ENCODE measurements around the gene SLC5A10. TPM values are rescaled to one million over a fixed set of nuclear protein-coding genes. Genes with fewer than 3 reads are reported as not detected.
"Not testable (repeated sequence)": the region's sequence is repeated elsewhere in the genome, so short reads cannot be mapped to it uniquely, and the experiment has no call there.

Gene SLC5A10
- polyA plus RNA-seq, 1 donor, result 0.58 TPM

DNA sequence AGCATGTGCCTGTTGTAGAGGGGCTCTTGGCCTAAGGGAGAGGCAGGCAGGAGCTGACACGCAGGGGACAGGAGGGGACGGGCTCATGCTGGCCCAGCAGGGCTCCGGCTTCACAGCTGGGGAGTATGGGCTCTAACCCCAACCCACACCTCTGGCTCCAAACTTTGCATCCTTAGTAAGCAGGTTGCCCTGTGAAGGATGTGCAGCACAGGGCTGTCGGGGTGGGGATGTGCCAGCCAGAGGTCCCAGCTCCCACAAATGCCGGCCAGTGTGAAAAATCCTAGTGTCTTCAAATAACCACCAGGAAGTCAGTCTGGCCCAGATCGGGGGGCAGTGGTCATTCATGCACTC, 66.6 kb downstream of the SLC5A10 start:
- no peak for DNase-seq

DNA sequence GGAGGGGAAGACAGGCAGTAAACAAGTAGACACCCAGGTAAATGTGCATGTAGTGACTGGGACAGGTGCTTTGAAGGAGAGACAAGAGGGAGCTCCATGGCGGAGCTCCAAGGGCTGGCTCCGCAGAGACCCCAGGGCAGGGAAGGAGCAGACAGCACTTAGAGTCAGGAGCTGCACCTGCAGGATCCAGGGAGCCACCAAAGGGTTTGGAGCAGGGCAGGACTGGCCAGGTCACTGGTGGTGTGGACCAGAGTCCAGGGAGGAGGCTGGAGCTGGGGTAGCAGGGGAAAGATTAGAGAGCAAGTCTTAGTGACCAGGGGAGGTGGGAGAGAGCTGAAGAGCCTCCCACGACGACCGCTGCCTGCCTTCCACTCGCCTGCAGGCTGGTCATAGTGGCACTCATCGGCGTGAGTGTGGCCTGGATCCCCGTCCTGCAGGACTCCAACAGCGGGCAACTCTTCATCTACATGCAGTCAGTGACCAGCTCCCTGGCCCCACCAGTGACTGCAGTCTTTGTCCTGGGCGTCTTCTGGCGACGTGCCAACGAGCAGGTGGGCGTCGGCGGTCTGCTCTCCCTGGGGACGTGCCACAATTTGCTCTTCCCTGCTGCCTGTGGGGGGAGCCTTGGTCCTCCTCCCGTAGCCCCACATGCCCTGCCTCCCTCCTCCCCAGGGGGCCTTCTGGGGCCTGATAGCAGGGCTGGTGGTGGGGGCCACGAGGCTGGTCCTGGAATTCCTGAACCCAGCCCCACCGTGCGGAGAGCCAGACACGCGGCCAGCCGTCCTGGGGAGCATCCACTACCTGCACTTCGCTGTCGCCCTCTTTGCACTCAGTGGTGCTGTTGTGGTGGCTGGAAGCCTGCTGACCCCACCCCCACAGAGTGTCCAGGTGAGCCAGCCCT, 67.3 kb downstream of the SLC5A10 start:
- no peak for DNase-seq

DNA sequence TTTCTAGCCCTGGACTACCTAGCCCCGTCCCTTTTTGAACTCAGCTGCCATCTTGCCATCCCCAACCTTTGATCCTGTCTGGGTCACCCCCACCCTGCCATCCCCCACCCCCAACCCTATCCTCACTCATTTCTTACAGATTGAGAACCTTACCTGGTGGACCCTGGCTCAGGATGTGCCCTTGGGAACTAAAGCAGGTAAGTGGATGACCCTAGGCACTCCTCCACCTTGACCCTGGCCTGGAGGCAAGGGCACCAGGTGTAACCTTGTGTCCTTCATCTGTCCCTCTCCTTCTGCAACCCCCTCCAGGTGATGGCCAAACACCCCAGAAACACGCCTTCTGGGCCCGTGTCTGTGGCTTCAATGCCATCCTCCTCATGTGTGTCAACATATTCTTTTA, 68.1 kb downstream of the SLC5A10 start:
- DNase-seq, result no peak

DNA sequence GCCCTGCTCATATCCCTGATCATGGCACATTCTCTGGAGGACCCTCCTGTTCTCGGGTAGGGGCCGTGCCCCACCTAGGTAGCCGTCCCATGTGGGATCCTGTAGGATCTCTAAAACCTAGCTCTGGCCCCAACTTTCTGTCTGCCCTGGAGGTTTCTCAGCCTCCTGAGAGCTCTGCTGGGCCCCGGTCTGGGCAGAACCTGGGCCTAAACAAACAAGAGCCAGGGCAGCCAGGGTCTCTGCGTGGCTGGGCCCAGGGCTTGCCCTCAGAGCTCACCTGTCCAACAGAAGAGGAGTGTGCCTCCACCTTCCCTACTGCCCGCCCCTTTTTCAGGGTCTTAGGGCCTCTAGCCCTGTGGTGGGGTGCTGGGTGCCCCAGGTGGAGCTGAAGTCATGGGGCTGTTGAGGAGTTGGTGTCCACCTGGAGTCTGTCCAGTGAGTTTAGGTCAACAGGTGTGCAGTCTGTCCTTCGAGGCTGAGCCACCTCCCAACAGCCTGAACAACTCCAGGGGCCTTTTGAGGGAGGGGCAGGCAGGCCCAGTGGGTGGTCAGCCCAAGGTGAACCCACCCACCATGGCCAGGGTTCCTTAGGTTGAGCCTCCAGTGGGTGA, 69.2 kb downstream of the SLC5A10 start:
- not testable (repeated sequence) for DNase-seq

DNA sequence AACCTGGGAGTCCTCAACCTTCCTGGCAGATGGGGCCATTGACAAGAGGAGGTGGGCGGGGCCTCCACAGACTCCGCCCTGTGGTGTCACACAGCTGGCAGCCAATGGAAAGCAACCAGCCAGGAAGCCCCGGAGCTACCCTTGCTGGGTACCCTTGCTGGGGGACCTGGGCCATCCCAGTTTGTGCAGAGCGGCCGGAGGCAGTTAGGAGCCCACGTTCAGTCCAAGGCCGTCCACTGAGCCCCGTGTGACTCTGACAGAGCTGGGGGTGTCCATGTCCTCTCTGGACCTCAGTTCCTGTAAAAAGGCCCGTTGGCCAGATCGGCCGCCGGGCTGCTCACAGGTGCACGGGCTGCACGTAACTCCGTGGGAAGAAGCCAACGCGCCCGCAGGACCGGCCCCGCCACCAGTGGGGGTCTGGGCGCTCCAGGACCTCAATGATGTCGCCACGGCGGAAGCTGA, 69.7 kb downstream of the SLC5A10 start:
- DNase-seq, result no peak

DNA sequence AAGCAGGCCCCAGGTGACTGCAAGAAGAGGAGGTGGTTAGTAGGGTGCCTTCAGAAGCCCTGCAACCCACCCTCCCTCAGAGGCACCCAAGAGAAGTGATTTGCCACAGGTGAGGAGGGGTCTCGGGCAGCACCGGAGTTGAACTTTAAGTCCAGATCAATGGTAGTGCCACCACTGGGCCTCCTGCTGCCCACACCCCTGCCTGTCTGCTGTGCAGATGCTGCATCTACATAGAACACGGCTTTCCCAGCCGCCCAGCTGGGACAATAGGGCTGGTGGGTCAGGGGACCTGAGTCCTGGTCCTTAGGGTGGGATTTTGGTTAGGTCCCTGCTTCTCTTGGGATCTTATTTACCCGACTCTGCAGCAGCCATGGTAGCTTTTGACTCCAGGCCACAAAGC, 70.2 kb downstream of the SLC5A10 start:
- no peak for DNase-seq

DNA sequence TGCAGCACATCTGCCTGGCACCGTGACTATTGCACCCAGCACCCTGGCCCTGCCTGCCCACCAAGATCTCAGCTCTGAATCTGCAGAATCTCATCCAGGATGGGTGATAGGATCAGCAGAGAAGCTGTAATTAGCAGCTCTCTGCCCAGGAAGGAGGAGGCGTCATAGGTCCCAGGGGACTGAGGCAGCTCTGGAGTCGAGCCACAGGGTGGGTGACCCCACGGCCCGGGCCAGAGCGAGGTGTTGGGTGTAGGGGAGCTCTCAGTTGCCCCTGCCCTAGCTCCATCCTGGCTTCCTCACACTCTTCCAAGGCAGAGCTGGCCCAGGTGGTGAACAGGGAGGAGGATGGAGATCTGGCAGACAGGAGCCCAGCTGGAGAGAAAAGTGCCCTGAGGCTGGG, 70.8 kb downstream of the SLC5A10 start:
- no peak for DNase-seq

DNA sequence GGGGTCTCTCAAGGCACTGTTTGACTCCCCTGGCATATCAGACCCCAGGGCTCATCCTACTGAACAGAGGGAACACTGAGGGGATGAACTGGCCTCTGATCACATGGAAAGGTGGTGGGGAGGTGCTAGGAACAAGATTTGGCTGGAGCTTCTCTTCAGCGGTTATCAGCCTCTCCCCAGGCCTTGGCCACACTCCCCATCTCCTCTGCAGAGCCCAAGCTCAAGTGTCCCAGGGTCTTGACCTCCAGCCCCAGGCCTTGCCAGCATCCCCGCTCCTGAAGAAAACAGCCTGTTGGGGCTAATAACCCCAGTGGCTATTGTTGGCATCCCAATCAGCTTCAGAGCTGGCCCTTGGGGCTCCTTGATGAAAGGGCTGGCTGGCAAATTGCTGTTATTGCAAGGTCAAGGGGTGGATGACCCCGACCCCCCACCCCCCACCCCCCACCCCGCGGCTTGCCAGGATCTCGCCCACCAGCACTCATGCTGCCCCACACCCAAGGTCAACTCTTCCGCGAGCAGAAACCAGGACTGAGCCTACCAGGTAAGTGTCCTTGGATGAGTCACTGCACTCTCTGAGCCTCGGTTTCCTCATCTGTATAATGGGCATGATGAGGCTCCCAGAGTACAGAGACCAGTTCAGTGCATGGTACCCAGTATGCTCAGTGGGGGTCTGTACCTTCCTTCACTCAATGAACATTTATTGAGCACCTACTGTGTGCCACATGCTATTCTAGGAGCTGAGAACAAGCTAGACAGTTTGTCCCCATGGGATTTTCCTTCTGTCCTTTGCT, 71.4 kb downstream of the SLC5A10 start:
- DNase-seq, result no peak

DNA sequence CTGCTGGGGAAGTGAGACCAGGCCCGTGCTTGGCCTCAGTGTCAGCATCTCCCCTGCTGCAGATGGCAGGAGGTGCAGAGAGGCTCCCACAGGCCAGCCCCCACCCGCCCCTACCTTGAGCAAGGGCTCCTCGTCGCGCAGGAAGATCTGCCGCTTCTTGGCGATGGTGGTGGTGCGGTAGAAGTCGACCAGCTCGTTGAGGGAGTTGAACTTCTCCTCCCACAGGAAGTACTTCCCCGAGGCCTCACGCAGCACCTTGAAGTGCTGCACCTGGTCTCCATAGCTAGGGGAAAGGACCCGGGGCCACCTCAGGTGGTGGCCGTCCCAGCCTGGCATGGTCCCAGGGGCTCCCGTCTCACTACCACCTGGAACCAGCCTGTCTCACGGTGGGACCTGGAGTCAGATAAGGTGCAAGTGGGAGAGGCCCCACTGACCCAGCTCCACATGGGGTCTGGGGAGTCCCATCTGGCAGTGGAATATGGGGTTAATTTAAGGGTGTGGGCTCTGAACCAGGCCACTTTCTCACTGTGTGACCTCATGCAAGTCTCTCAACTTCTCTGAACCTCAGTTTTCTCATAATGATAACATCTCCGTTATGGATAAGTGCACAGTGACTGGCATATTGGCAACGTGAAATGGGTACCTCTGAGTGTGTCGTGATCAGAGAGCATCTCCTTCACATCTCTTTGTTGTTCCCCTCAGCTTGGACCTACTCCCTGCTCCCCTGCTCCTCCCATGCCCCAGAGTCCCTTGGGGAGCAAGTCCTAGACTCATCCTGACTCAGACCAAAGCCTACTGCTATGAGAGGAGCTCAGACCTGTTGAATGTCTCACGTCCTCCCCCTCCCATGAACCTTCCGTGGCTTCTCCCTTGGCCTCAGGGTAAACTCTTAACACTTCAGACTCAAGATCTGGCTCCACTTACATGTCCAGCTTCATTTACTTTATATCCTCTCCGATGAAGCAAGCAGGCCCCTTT, 72.4 kb downstream of the SLC5A10 start:
- DNase-seq, result no peak

DNA sequence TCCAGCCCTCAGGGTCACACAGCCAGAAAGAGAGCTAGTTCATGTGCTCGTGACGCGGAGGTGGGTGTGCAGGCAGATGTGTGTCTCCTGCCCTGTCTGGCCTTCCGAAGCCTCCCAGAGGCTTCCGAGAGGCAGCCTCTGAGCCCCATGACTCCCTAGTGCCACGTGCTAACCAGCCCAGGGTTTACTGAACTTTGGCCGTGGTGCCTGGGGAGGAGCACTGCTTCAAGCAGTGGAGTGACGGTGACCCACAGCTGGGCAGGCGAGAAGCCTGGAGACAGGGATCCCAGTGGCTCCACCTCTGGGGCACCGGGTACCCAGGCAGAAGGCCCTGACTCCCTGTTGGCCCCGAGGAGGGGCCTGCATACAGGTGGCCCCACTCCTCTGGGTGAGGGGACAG, 76.7 kb downstream of the SLC5A10 start:
- not testable (repeated sequence) for DNase-seq

DNA sequence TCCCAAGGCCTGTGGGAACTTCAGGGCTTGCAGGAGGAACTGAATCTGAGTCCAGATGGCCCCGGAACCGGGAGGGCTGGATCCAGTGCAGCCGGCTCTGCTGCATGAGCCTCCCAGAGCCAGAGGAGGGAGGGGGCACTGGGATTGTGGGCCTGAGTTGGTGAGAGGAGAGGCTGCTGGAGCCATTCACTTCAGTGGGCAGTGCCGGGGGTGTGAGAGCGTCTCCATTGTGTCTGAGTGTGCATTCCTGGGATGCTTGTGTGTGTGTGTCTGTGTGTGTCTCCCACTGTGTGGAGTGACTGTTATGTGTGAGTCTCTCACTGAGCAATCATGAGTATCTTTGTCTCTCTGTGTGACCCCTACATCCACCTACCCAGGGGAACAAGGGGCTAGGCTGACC, 77.8 kb downstream of the SLC5A10 start:
- not testable (repeated sequence) for DNase-seq

DNA sequence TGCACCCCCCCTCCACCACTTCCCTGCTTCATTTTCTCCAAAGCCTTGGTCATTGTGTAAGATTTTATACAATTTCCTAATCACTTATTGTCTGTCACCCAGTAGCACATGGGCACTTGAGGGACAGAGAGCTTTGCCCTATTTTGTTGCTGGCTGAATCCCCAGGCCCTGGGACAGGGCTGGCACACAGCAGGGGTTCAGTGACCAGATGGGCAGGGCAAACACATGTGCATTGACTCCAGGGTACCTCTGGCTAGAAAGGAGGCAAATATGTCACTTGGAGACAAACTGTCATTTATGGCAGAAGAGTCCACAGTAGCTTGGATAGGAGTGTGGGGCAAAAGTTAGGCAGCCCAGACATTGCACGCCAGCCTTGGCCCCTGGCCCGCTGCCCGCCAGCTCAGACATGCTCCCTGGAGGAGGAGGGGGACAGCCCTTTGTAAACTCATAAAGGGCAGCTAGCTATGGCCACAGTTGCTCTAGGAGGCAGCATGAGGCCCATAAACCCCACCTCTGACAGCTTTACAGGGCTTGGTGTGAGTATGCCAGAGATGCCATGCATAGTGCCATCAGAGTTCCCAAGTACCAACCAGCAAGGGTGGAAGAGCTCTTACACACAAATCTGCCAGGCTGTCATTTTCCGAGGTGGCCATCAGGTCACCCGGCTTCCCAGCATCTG, 78.9 kb downstream of the SLC5A10 start:
- not testable (repeated sequence) for DNase-seq

DNA sequence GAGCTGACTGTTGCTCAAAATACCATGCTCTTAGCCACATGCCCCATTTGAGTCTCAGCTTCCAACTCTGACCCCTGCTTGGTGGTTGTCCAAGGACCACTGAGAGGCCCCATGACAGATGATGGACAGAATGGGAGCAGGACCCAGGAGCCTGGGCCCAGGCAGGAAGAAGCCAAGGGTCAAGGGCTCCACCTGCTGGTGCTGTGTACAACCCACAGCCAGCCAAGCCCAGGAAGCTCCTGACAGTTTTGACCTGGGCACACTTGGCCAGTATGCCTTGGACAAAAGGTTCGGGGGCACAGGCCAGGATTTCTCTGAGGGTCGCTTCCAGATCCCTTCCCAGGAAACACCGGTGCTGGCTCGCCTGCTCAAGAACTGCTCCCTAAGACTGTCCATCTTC, 79.8 kb downstream of the SLC5A10 start:
- not testable (repeated sequence) for DNase-seq

DNA sequence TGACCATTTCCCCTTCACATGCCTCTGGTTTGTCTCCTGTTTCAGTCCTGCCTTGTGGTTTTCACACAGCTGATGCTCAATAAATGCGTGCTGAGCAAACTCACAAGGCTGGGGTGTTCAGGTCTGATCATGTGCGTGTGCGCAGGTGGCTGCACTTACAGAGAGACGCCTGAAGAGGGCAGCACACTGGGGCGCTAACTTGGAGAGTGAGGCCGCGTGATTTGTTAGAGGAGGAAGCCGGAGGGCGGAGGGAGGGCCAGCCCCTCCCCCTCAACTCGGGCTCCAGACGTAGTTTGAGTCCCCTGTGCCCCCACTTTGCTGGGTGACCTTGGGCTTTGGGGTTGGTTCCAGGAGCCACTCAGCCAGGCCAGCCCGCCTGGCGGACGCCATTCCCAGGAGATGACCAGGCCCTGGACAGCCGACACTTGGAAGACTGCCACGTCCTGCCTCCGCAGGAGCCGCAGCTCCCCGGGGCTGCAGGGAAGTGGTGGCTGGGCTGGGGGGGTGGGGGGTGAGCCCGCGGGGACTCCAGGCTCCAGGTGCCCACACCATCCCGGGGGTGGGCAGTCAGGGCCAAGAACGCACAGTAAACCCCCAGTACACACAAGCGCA, 80.5 kb downstream of the SLC5A10 start:
- DNase-seq, result not testable (repeated sequence)

DNA sequence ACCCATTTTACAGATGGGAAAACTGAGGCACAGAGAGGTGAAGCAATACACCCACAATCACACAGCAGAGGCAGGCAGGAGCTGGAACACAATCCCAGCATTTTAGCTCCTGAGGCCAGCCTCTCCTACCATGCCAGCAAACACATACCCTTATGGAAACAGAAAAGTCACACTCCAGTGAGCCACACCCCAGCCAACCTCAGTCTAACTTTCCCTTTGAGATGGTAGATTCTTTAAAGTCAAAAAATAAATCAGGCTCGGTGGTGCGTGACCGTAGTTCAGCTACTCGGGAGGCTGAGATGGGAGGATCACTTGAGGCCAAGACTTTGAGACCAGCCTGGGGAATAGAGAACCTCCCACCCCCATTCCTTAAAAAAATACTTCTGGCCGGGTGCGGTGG, 84.2 kb downstream of the SLC5A10 start:
- DNase-seq, result not testable (repeated sequence)

DNA sequence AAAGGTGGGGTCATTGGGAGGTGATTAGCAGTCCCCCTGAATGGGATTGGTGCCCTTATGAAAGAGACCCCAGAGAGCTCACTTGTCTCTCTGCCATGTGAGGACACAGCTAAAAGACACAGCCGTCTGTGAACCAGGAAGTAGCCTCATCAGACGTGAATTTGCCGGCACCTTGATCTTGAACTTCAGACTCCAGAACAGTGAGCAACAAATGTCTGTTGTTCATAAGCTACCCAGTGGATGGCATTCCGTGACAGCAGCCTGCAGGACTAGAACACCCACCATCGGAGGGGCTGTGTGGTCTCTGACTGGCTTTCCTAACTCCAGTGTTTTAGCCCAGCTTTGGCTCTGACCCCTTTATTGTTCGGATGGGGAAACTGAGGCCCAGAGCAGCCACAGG, 85.6 kb downstream of the SLC5A10 start:
- DNase-seq, result not testable (repeated sequence)

DNA sequence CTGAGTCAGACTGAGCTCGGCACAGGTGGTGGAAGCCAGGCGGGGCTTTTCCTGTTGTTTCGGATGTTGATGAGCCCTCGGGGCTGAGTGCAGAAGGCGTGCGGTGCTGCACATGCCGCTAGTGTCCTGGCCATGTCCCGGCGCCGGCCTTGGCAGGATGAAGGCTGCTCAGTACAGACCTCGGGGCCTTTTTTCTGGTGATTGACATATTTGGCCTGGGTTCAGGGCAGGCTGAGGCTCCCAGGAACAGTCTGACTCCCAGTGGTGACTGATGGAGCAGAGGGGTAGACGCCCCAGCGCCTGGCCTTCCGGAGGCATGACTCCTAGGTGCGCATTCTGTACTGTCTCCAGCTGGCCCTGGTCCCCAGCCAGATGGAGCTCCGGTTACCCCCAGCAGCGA, 86.0 kb downstream of the SLC5A10 start:
- DNase-seq, result not testable (repeated sequence)

DNA sequence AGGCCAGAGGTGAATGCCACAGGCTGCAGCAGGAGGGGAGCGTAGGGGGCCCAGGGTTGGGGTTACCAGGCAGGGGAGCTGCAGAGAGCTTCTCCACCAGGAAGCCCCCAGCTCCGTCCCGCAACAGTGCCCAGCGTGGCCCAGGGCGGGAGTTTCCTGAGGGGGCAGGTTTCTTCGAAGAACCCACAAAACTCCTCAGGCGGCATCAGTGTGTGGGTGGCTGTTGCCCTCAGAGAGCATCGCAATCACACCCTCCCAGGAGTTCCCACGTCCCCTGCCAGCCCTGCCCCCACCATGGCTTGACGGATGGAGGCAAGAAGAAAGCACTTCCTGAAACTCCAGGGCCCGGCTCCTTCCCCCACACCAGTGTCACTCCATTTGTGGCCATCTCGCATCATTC, 86.8 kb downstream of the SLC5A10 start:
- not testable (repeated sequence) for DNase-seq

DNA sequence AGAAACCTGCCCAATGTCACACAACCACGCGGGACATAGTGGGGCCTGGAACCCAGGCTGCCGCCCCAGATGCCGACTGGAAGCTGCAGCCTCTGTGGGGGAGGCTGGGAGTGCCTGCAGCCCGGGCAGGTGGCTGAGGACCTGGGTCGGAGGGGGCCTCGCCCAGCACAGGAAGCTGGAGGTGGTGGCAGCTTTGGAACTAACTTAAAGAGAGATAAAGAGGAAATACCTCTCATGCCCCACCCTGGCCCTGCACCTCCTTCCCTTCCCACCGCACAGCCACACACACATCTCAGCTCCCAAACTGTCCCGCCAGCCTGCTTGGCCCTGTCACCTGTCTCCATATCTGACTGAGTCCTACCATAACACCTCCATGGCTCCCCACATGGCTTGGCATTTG, 88.4 kb downstream of the SLC5A10 start:
- DNase-seq, result not testable (repeated sequence)

DNA sequence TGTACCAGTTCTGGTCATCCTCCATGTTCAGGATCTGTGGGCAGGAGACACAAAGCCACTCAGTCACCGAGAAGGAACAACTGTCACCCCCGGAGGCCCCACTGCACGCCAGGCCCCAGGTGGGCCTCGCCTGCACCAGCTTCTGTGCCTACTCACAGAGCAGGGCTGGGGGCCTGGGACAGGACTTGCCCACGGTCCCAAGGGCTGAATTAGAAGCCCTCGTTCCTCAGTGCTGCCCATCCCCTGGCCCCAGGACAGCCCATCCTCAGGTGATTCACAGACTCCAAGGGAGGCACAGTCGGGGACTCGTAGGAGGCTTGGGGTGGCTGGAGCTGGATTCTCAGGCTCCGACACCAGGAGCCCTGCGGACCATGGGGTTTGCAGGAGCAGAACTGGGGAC, 89.9 kb downstream of the SLC5A10 start:
- not testable (repeated sequence) for DNase-seq
